ENCODE measurements around the gene ATP2B2.

ATP2B2 gene

DNA sequence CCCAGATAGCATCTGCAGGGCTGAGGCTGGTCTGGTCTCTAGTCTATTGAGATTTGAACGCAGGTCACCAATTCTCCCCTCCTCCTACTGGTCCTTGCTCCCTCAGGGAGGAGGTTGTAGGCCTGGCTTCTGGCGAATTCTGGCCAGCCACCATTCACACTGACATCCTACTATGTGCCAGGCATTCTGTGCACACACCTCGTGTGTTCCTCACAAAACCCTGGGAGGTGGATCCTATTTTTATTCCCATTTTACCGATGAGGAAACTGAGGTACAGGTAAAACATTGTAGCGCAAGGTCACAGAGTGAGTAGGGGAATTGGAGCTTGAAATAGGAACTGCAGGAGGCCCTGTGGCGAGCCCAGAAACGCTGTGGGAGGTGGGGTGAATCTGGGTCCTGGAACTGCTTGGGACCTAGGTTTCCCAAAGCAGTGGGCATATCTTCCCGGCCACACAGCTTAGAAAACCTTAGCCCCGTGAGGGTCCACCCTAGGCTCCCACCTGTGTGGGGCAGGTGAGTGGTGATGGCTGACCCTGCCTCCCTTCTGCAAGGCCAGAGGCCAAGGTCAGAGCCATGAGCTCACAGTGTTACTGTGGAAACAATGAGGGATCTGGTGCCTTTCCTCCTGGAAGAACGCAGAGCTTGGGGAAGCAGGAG, 4.8 kb upstream of the ATP2B2 start:
- DNase-seq, result no peak

DNA sequence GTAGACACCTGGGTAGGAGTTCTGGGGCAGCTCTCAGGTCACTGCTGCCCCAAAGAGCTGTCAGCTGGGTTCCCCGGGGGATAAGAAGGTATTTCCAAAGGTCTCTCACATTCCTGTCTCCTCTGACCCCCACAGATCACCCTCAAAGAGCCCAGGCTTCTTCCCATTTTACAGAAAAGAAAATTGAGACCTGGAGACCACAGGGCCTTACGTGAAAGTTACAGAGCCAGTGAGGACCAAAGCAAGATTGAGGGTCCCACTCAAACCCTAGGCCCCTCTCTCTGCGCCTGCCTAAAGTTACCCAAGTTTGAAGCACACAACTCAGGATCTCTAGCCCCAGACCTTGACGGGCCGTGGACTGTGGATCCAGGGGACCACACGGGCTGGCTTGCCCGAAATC, 3.9 kb upstream of the ATP2B2 start:
- no peak for DNase-seq

DNA sequence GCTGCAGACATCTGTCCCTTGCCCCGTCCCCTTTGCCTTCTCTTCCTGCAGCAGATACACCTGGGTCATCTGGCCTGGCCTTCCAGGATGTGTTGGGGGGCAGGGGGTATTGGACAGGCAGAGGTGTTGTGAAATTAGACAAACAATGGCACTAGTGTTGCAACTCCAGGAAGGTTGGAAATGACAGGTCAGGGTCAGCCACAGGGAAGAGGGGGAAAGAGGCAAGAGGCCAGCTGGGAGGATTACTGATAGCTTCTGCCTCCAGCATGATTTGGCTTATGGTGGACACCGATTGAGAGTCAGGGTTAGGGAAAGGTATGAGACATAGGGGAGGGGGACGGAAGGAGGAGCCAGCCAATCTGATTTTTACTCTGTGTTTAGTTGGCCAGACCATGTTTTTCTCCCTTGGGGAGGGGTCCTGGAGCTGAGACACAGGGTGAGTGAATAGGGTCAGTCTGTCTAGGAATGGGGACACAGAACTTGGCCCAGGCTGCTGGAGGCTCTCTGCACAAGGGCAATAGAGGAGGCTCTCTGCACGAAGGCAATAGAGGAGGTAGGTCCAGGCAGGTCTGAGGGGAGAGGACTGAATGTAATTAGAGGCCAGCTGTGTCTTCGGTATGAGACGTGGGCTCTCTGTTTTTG, 3.4 kb upstream of the ATP2B2 start:
- DNase-seq, result no peak

DNA sequence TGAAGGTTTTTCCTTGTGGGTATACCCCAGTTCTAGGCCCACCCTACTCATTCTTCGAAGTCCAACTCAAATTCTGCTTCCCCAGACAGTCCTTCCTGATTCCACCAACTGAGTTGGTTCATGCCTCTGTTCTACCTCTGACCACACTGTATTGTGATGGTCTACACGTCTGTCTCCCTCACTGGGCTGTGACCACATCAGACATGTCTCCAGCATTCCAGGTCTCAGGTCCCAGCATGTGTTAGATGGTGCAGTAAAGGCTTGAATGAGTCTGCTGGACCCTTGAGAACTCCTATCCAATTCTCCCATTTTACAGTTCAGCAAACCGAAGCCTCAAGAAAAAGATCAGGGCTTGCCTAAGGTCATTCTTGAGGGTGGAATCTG, 2.8 kb upstream of the ATP2B2 start:
- DNase-seq, result no peak

- no peak for DNase-seq
Measured at GRCh38 chr3:10507331-10507730, 1.9 kb upstream of the ATP2B2 start.

DNA sequence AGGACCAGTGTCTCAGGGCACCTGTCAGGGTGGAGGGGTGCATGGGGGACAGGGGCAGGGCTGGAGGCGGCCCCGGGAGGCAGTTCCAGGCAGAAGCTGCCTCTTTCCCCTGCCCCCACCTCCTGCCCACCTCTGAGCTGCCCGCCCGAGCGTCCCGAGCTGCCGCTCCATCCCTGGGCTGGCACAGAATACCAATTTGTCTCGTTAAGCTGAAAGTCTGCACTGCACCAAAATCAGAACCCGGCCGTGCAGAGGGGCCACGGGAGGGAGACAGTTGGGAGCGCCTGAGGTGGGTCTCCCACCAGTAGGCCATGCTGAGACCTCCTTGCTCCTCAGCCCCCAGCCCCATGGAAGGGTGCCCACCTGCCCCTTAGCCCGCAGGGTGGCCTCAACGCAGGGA, 1.3 kb upstream of the ATP2B2 start:
- DNase-seq, result no peak

GRCh38 chr3:10505791-10506585, 602 bp upstream of the ATP2B2 start:
- DNase-seq, result peak; percentile 40

DNA sequence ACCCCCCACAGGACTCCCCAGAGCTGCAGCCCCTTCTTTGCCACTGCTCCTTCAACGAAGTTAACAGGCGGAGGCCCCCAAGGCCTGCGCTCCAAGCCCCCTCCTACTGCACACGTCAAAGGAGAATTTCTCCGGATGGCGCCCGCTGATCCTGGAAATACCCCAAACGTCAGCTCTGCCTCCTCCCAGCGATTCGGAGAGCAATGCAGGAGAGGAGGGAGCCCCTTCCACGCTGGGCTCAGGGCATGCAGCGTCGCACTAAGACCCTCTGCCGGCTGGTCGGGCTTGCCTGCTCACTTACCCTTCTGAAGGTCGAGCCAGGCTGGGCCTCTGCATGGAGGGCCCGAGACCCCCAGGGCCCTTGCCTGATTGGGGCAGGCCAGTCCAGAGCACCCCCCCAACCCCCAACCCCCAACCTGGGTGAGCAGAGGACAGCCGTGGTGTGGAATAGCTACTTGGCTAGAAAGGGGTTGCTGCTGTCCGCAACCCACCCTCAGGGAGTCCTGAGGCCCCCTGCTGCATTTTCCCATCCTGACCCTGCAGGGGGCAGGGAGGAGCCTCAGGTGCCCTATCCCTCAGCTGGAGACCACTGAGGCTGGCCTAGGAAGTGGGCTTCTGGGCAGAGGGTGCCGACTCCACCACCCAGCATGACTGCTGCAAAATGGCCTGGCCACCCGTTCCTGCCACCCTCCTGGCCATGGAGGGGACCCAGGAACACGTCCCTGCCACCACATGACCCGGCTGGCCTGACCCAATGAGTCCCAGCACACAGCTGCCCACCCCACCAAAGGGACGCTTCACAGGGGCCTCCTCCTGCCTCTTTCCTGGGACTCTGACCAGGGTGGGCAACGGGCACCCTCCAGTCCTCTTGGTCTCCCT, 976 bp downstream of the ATP2B2 start:
- DNase-seq, result no peak

DNA sequence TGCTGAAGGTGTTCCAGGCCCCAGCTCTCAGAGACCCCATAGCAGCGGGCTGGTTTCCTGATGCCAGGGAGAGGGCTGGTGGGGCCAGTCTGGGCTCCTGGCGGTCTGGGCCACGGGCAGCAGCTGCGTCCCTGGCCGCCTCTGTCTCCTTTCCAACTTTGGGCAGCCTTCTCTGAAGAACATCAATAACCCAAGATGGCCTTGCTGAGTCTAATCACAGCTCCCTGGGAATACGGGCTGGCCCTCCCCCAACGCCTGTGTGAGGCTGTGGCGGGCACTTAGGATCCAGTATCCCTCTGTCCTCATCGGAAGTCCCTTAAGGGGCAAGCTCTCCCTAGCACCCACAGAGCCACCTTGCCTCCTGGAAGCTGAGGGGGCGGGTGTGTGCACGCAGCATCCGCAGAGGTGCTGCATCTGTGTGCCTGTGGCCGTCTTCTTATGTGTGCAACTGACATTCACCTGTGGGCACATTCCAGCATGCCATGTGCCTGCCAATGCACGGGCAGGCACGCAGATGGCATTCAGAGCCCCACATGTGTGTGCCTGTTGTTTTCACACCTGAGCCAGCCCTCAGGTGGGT, 2.1 kb downstream of the ATP2B2 start:
- DNase-seq, result no peak

DNA sequence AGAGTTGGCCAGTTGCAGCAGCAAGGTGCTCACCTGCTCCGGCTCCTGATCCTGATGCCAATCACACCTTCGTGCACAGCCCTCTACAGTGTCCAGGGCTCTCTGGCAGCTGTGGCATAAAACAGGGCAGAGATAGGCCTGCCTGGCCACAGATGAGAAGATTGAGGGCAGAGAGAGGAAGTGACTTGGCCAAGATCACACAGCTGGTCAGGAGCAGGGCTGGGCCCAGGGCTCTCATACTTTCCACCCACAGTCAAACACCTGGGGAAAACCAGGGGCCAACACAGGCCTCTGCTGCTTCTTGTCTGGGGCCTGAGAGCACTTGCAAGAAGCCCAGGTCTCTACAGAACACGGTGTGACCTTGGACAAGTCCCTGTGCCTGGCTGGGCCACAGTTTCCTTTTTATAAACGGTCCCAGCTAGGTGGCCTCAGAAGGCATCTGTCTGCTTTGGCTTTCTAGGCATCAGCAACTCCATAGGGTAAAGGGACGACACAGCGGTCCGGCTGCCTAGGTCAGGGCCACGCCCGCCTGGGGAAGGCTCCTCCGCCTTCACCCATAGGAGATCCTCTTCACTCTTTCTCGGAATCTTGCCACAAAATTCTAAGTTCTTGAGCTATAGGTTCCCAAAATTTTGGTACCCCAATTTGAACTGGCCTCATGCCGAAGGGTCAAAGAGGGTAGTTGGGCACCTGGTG, 3.1 kb downstream of the ATP2B2 start:
- no peak for DNase-seq

DNA sequence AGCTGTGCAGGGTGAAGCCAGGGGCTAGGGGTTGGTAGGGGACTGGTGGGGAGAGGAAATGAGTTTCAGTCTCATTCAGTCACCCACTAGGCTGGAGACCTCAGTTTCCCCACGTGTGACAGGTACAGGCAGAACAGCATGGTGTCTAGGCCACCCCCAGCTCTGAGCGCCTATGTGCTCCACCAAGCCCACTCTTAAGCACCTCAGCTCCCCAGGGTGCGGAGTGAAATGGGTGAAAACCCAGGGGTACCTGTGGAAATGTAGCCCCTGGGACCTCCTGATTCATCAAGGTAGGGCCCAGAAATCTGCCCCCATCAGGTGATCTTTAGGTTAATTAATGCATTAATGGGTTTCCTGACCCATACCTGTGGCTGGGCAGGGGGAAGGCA, 3.7 kb downstream of the ATP2B2 start:
- no peak for DNase-seq

DNA sequence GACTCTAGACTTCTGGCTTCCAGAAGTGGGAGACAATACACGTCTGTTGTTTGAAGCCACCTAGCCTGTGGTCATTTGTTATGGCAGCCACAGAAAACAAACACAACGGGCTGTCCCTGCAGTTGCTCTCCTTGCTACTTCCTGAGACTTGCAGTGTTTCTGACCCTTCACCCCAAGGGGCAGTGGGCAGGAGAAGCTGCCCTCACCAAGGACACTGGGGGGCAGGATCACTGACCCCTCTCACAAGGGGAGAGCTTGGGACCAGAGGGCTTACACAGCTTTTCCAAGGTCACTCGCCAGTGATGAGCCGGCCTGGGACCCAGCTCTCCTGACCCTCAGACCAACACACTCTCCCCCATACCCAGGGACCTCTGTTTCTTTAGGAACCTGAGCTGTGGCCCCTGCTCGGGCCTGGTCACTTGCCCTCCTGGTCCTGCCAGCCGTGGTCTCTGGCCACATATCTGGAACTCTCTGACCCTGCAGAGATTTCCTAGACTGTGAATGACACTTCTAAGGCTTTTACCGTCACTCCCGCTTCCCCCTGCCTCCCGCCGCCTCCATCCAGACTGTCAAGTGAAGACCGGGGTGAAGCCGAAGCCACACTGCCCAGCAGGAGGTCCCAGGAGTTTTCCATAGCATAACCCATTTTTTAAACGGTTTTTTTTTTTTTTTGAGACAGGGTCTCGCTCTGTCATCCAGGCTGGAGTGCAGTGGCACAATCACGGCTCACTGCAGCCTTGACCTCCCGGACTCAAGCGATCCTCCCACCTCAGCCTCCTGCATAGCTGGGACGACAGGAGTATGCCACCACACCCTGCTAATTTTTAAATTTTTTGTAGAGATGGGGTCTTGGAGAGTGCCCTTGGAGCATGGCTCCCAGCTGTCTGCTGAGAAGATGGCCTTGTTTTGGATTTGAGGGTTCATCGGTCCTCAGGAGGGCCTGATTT, 4.4 kb downstream of the ATP2B2 start:
- DNase-seq, result no peak

DNA sequence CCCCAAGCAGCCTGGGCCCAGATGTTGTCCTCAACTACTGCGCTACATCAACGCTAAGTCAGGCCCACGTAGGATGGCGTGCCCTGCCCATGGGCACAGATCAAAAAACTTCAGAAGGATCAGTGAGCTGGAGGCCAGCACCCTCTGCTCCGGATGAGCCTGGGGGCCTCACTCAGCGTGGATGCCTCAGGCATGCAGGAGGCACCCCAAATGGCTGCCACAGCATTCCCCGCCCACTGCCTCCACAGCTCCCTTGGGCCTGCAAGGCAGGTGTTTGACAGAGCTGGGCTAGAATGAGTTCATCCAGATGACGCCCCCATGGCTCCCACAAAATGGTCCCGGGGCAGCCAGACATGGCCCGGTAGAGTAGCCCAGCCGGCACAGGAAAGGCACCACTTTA, 7.1 kb downstream of the ATP2B2 start:
- DNase-seq, result no peak

DNA sequence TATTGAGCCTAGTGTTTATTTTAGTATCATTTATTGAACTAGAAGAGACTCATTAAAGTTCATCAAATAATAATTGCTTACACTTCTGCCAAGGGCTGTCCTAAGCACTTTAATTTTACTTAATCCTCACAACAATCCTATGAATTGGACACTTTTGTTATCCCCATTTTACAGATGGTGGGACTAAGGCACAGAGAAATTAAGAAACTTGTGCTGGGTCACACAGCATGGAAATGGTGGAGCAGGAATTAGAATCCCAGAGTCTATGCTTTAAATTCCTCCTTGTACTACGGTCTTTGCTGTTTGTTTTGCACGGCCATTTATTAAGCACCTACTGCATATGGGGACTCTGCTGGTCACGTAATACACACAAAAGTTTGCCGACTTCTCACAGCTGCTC, 7.9 kb downstream of the ATP2B2 start:
- DNase-seq, result no peak

DNA sequence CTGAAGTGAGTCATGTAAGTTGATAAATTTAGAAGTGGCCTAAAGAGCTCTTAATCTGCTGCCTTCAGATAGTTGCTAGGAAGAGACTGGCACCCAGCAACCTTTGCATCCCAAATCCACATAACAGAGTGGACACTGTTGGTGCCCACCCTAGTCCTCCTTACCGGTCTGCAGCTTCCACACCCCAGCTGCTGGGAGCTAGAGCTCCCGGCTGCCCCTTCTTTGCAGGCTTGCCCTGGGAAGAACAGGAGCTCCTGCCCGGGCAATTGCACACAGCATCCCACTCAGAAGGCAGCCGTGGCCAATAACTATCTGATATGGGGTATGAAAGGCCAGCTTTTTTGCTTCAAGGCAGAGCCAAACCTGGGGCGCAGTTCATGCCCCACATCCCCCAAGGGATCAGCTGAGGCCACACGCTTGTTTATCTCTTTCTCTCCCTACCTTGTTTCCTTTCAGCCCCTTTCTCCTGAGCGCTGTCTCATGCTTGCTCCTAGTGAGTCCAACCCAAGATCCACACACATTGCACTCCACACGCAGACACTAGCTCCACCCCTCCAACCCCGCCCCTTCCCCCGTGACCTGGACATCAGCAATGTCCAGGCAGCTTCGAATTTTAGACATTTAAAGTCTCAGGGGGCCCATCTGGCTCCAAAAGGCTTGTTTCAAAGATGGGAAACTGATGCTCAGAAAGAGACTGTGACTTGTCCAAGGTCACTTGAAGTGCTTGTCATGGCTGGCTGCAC, 9.1 kb downstream of the ATP2B2 start:
- no peak for DNase-seq

GRCh38 chr3:10495614-10496013, 9.8 kb downstream of the ATP2B2 start:
- no peak for DNase-seq

GRCh38 chr3:10495003-10495402, 10.4 kb downstream of the ATP2B2 start:
- no peak for DNase-seq

GRCh38 chr3:10494180-10494579, 11.2 kb downstream of the ATP2B2 start:
- DNase-seq, result no peak

- no peak for DNase-seq
Measured at GRCh38 chr3:10493202-10493589, 12.2 kb downstream of the ATP2B2 start.

All from retina (tissue), 1 donor.